GM23338 (cell line): ENCODE data around the gene VSTM2L. TPM values are rescaled to one million over a fixed set of nuclear protein-coding genes. Genes with fewer than 3 reads are reported as not detected.

Experiments used
- ATAC-seq: fragments of 200-7000 bp; cut with Tn5 transposase; 3 replicates; pipeline ENCODE4 v1.9.1; 2020
- DNase-seq: peaks from one replicate; pipeline ENCODE4 v3.0.0-alpha.2; 2015; ENCODE audit warnings: low spot score
- H2AFZ ChIP-seq: fragments of 200-600 bp; sonication (generic); 2 replicates; pipeline ENCODE4 v1.8.0; 2016; ENCODE audit warnings: antibody characterized with exemption, mild to moderate bottlenecking, moderate library complexity
- H3F3A ChIP-seq: fragments of 200-600 bp; sonication (generic); replicated peaks from 2 replicates; pipeline ENCODE4 v1.8.0; 2017; ENCODE audit warnings: antibody characterized with exemption, mixed run types, low read depth
- H3K27ac ChIP-seq: fragments of 200-600 bp; sonication (generic); 2 replicates; pipeline ENCODE4 v1.6.1; 2016; ENCODE audit warnings: low read depth
- H3K27me3 ChIP-seq: fragments of 200-600 bp; sonication (generic); 2 replicates; pipeline ENCODE4 v1.8.0; 2016; ENCODE audit warnings: mild to moderate bottlenecking, mixed run types, moderate library complexity; ENCODE audit not compliant: insufficient read depth
- H3K36me3 ChIP-seq: fragments of 200-600 bp; sonication (generic); 2 replicates; pipeline ENCODE4 v1.8.0; 2016; ENCODE audit warnings: mild to moderate bottlenecking; ENCODE audit not compliant: insufficient read depth
- H3K4me1 ChIP-seq: fragments of 200-600 bp; sonication (generic); 2 replicates; pipeline ENCODE4 v1.8.0; 2016; ENCODE audit warnings: mild to moderate bottlenecking, moderate library complexity; ENCODE audit not compliant: insufficient read depth
- H3K4me2 ChIP-seq: fragments of 200-600 bp; sonication (generic); 2 replicates; pipeline ENCODE4 v1.7.1; 2017; ENCODE audit warnings: mixed run types
- H3K4me3 ChIP-seq: fragments of 200-600 bp; sonication (generic); 2 replicates; pipeline ENCODE4 v1.6.1; 2016; ENCODE audit warnings: mixed run types
- H3K79me2 ChIP-seq: fragments of 200-600 bp; sonication (generic); replicated peaks from 2 replicates; pipeline ENCODE4 v1.8.0; 2017; ENCODE audit warnings: mild to moderate bottlenecking; ENCODE audit not compliant: insufficient read depth
- H3K9me2 ChIP-seq: fragments of 200-600 bp; sonication (generic); 2 replicates; pipeline ENCODE4 v1.8.0; 2017; ENCODE audit not compliant: insufficient read depth
- H4K20me1 ChIP-seq: fragments of 200-600 bp; sonication (generic); replicated peaks from 2 replicates; pipeline ENCODE4 v1.8.0; 2017; ENCODE audit warnings: mild to moderate bottlenecking; ENCODE audit not compliant: insufficient read depth
- H3K27ac Mint-ChIP-seq: 2 replicates; pipeline ENCODE4 v1.8.0; 2020; ENCODE audit warnings: inconsistent platforms, mild to moderate bottlenecking, moderate library complexity, mixed read lengths
- H3K27me3 Mint-ChIP-seq: 3 replicates; pipeline ENCODE4 v1.8.0; 2022; ENCODE audit warnings: low read depth, mild to moderate bottlenecking, moderate library complexity, mixed read lengths, inconsistent platforms; ENCODE audit not compliant: insufficient read depth, poor library complexity
- H3K36me3 Mint-ChIP-seq: 3 replicates; pipeline ENCODE4 v1.8.0; 2021; ENCODE audit warnings: low read depth, mild to moderate bottlenecking, inconsistent platforms, moderate library complexity, mixed read lengths
- H3K4me1 Mint-ChIP-seq: 3 replicates; pipeline ENCODE4 v1.8.0; 2020; ENCODE audit warnings: mild to moderate bottlenecking, inconsistent platforms, mixed read lengths
- H3K4me3 Mint-ChIP-seq: 3 replicates; pipeline ENCODE4 v1.8.0; 2021; ENCODE audit warnings: moderate library complexity, mild to moderate bottlenecking, inconsistent platforms, mixed read lengths
- H3K9me3 Mint-ChIP-seq: 3 replicates; pipeline ENCODE4 v1.8.0; 2020; ENCODE audit warnings: moderate library complexity, mild to moderate bottlenecking, inconsistent platforms, mixed read lengths
- CREB1 ChIP-seq: fragments of 250-450 bp; sonication (Bioruptor Pico); IDR thresholded peaks from 2 replicates; pipeline ENCODE4 v1.5.0; 2020; ENCODE audit warnings: low read depth, mild to moderate bottlenecking, moderate library complexity
- CTCF ChIP-seq, 2 experiments: fragments of 200-600 bp in 1 of 2; sonication (generic) in 1 of 2; conservative IDR thresholded peaks; 2 replicates each; pipeline versions ENCODE4 v1.5.1 to v1.6.1; 2016 to 2017; ENCODE audit warnings: antibody characterized with exemption in 2 of 2, low read depth in 2 of 2, mild to moderate bottlenecking in 2 of 2, moderate library complexity in 1 of 2
- JUNB ChIP-seq: IDR thresholded peaks from one replicate; pipeline ENCODE4 v1.6.1; 2016; ENCODE audit warnings: antibody characterized with exemption; ENCODE audit not compliant: unreplicated experiment
- NANOG ChIP-seq: IDR thresholded peaks from 2 replicates; pipeline ENCODE4 v1.6.1; 2016; ENCODE audit warnings: antibody characterized with exemption, borderline replicate concordance
- POLR2AphosphoS5 ChIP-seq: IDR thresholded peaks from 2 replicates; pipeline ENCODE4 v1.6.1; 2016; ENCODE audit warnings: antibody characterized with exemption, low read depth
- ZNF114 ChIP-seq: fragments of 250-450 bp; sonication (Bioruptor Pico); IDR thresholded peaks from 2 replicates; pipeline ENCODE4 v1.5.0; 2020; ENCODE audit warnings: mild to moderate bottlenecking, moderate library complexity
- ZNF462 ChIP-seq: fragments of 250-450 bp; sonication (Bioruptor Pico); IDR thresholded peaks from 2 replicates; pipeline ENCODE4 v1.5.0; 2020; ENCODE audit warnings: mild to moderate bottlenecking, moderate library complexity
- polyA plus RNA-seq: library from polyadenylated mRNA; unstranded; fragments of >200 nt; fragmentation: Nextera tagmentation; extraction: Ambion mirVana; gene quantifications from 2 replicates; pipeline ENCODE4 v1.2.1, GENCODE V29; 2016
- total RNA-seq: library from RNA; depleted of rRNA; stranded (reverse); fragments of >200 nt; shearing (Covaris generic); gene quantifications from 2 replicates; pipeline ENCODE4 v1.2.3, GENCODE V29; 2014
- TF ChIP-seq, protein P1 (sequence below): IDR thresholded peaks from 2 replicates; pipeline ENCODE4 v1.6.1; 2016; ENCODE audit warnings: antibody characterized with exemption

Gene VSTM2L
- total and polyA plus RNA-seq, 2 experiments from 2014 or later = 0.60 to 1.9 TPM

GRCh38 chr20:37970856-37971245, 67.9 kb downstream of the VSTM2L start:
- H4K20me1 ChIP-seq = no peaks in the 10 kb centered on the region
- H3K9me3 Mint-ChIP-seq = peaks cover 33% of the 10 kb centered on the region
- no peak for TF ChIP-seq NANOG
- peaks cover 6% of the 10 kb centered on the region for H3K27me3 Mint-ChIP-seq
- no peak overlapping the region for H2AFZ ChIP-seq
- no peaks in the 10 kb centered on the region for H3K79me2 ChIP-seq
- ATAC-seq (no peak), DNase-seq (no peak)
- peaks cover 19% of the 10 kb centered on the region for H3K36me3 Mint-ChIP-seq
- H3K4me3 Mint-ChIP-seq = no peak overlapping the region
- peaks cover 44% of the 10 kb centered on the region for H3K4me1 ChIP-seq
- H3K9me2 ChIP-seq = no peaks in the 10 kb centered on the region
- no peaks in the 10 kb centered on the region; the same call in 1 of the 2 replicates for H3F3A ChIP-seq
- peaks cover 14% of the 10 kb centered on the region; the same call in 1 of the 2 replicates for H3K27me3 ChIP-seq
- no peak overlapping the region for H3K27ac Mint-ChIP-seq
- no peak overlapping the region for H3K27ac ChIP-seq
- no peak overlapping the region for H3K4me3 ChIP-seq
- peaks cover 41% of the 10 kb centered on the region for H3K4me1 Mint-ChIP-seq
- no peaks in the 10 kb centered on the region; the same call in 1 of the 2 replicates for H3K36me3 ChIP-seq
- H3K4me2 ChIP-seq = no peak overlapping the region

DNA sequence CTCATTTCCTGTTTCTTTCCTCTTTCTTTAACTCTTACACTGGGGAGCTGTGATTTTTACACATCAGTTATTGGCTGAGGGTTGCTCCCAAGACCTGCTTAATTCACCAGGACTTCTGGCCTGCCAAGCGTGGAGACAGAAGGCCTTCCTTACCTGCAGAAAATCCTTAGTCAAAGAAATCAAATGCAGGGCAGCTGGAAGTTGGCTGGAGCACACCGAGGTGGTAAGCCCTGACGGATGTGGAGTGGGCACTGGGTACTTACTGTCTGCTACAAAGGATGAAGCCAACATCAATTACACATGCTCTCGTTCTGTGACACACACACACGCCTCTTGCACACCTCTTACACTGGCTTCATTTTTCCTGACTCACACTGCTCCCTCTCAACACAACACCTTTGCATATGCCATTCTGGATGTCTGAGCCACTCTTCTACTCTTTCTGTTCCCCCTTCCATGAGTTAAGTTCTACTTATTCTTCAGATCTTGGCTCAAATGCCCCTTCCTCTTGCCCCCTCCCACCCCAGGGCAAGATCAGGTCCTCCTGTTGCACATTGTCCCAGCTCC, 68.7 kb downstream of the VSTM2L start:
- Mint-ChIP-seq H3K27ac (no peak overlapping the region), H3K4me1 (peaks cover 45% of the 10 kb centered on the region), H3K4me3 (no peak overlapping the region; the same call in 2 of the 3 replicates), H3K36me3 (peaks cover 19% of the 10 kb centered on the region), H3K9me3 (peaks cover 28% of the 10 kb centered on the region), H3K27me3 (peaks cover 11% of the 10 kb centered on the region)
- no peaks in the 10 kb centered on the region for H3K9me2 ChIP-seq
- no peak for ATAC-seq
- peak overlapping the region; percentile 72 for H3K4me2 ChIP-seq
- no peaks in the 10 kb centered on the region; the same call in 1 of the 2 replicates for H3K36me3 ChIP-seq
- no peaks in the 10 kb centered on the region for H3K79me2 ChIP-seq
- no peak overlapping the region for H2AFZ ChIP-seq
- H4K20me1 ChIP-seq = no peaks in the 10 kb centered on the region
- no peak for DNase-seq
- no peak overlapping the region for H3K27ac ChIP-seq
- peaks cover 14% of the 10 kb centered on the region; the same call in 1 of the 2 replicates for H3K27me3 ChIP-seq
- peaks cover 49% of the 10 kb centered on the region for H3K4me1 ChIP-seq
- H3K4me3 ChIP-seq = peak overlapping the region; percentile 36
- H3F3A ChIP-seq = no peaks in the 10 kb centered on the region; the same call in 1 of the 2 replicates
- no peak for TF ChIP-seq NANOG
- TF ChIP-seq, protein P1, sequence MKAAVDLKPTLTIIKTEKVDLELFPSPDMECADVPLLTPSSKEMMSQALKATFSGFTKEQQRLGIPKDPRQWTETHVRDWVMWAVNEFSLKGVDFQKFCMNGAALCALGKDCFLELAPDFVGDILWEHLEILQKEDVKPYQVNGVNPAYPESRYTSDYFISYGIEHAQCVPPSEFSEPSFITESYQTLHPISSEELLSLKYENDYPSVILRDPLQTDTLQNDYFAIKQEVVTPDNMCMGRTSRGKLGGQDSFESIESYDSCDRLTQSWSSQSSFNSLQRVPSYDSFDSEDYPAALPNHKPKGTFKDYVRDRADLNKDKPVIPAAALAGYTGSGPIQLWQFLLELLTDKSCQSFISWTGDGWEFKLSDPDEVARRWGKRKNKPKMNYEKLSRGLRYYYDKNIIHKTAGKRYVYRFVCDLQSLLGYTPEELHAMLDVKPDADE = no peak
- no peak for TF ChIP-seq CREB1 (CRISPR knock-in tag)
- no peak for TF ChIP-seq JUNB
- no peak for TF ChIP-seq ZNF114 (CRISPR knock-in tag)
- no peak for TF ChIP-seq ZNF462 (CRISPR knock-in tag)
- no peak for TF ChIP-seq CTCF (conservative IDR thresholded peaks at IDR 0.05; ENCODE audit: low read depth in 2 of 2)
- no peak for TF ChIP-seq POLR2AphosphoS5
